K562 (cell line): ENCODE data around the gene SLC16A5. TPM values are rescaled to one million over a fixed set of nuclear protein-coding genes. Genes with fewer than 3 reads are reported as not detected.
A peak's percentile ranks its signal among the peaks of the same experiment; 100 is the strongest.

Source experiments
- ATAC-seq: fragments of 200-7000 bp; cut with Tn5 transposase; 3 replicates; pipeline ENCODE4 v1.9.1; 2020; ENCODE audit warnings: moderate library complexity
- BruUV-seq: library from RNA; stranded (reverse); fragments of 400-500 nt; replicated peaks from 2 replicates; lab custom pipeline; 2021; lab: Mats Ljungman, UMichigan
- CTCF ChIA-PET: fragments of 300-600 bp; formaldehyde crosslinking; extraction: SDS; loops from one replicate; lab custom pipeline; 2021; ENCODE audit warnings: low intra/inter-chr PET ratio; lab: Yijun Ruan, JAX
- POLR2A ChIA-PET: fragments of 300-600, 350-650 bp; sonication (Branson Sonifier 250); formaldehyde crosslinking; extraction: SDS; loops from one replicate; lab custom pipeline; 2021; ENCODE audit warnings: antibody characterized with exemption, inconsistent platforms; lab: Yijun Ruan, JAX
- DNase-seq, 4 experiments: peaks; one replicate each; pipeline versions ENCODE4 v3.0.0 to v3.0.0-alpha.2; 2011 to 2018; ENCODE audit warnings: low spot score in 3 of 4, mixed read lengths in 3 of 4; ENCODE audit errors: extremely low read depth in 1 of 4
- FAIRE-seq: peaks from 2 replicates; lab custom pipeline; 2011; peaks lifted over from hg19 to GRCh38; lab: Jason Lieb, UNC
- H2AFZ ChIP-seq: 2 replicates; pipeline ENCODE4 v1.6.0; 2011; ENCODE audit warnings: low read depth, low read length, control low read depth, inconsistent platforms
- H3K27ac ChIP-seq: fragments of 200-600 bp; 3 replicates; pipeline ENCODE4 v1.8.0; 2011; ENCODE audit warnings: low read depth, mild to moderate bottlenecking, control low read depth, inconsistent platforms, low read length, moderate library complexity, mixed read lengths; ENCODE audit errors: extremely low read depth
- H3K27me3 ChIP-seq, 2 experiments: fragments of 300-600 bp in 1 of 2; 2 replicates in 1 of 2; 3 replicates in 1 of 2; pipeline versions ENCODE4 v1.6.0 to v1.8.0; 2011; ENCODE audit warnings: inconsistent platforms in 2 of 2, low read length in 2 of 2, mild to moderate bottlenecking in 1 of 2, mixed read lengths in 1 of 2, moderate library complexity in 1 of 2; ENCODE audit not compliant: control insufficient read depth in 2 of 2, insufficient read depth in 2 of 2
- H3K36me3 ChIP-seq: fragments of 300-600 bp; 3 replicates; pipeline ENCODE4 v1.8.0; 2011; ENCODE audit warnings: mild to moderate bottlenecking, low read length, inconsistent platforms; ENCODE audit not compliant: control insufficient read depth, insufficient read depth
- H3K4me1 ChIP-seq, 2 experiments: fragments of 200-600 bp in 1 of 2; replicated peaks in 1 of 2; 2 replicates in 1 of 2; 3 replicates in 1 of 2; pipeline versions ENCODE4 v1.5.1 to v1.8.0; 2011; ENCODE audit warnings: inconsistent platforms in 2 of 2, low read length in 2 of 2, mild to moderate bottlenecking in 1 of 2, mixed read lengths in 1 of 2, moderate library complexity in 1 of 2; ENCODE audit not compliant: control insufficient read depth in 2 of 2, insufficient read depth in 2 of 2
- H3K4me2 ChIP-seq: 2 replicates; pipeline ENCODE4 v1.6.1; 2011; ENCODE audit warnings: low read length, control low read depth, inconsistent platforms, mixed read lengths; ENCODE audit not compliant: insufficient read depth
- H3K4me3 ChIP-seq: fragments of 200-600 bp; sonication (generic), shearing (Covaris generic); 2 replicates; pipeline ENCODE4 v1.5.1; 2016; ENCODE audit warnings: control low read depth, inconsistent platforms
- H3K79me2 ChIP-seq: fragments of 200-600 bp; 3 replicates; pipeline ENCODE4 v1.8.0; 2011; ENCODE audit warnings: low read length, inconsistent platforms; ENCODE audit not compliant: control insufficient read depth, insufficient read depth
- H3K9ac ChIP-seq, 2 experiments: 2 replicates each; pipeline versions ENCODE4 v1.6.0 to v1.6.1; 2011; ENCODE audit warnings: low read depth in 2 of 2, low read length in 2 of 2, control low read depth in 1 of 2, inconsistent platforms in 1 of 2, mild to moderate bottlenecking in 1 of 2, mixed read lengths in 1 of 2; ENCODE audit not compliant: insufficient read depth in 1 of 2
- H3K9me1 ChIP-seq: one replicate; pipeline ENCODE4 v1.6.0; 2011; ENCODE audit warnings: inconsistent platforms, mild to moderate bottlenecking, low read length, moderate library complexity; ENCODE audit not compliant: control insufficient read depth, insufficient read depth
- H3K9me3 ChIP-seq: replicated peaks from 2 replicates; pipeline ENCODE4 v1.5.1; 2011; ENCODE audit warnings: low read depth, low read length, inconsistent platforms; ENCODE audit not compliant: control insufficient read depth, insufficient read depth
- H4K20me1 ChIP-seq: replicated peaks from 2 replicates; pipeline ENCODE4 v1.6.1; 2011; ENCODE audit warnings: low read length, inconsistent platforms, mixed read lengths; ENCODE audit not compliant: control insufficient read depth, insufficient read depth
- FOXP1 ChIP-seq: sonication (generic); formaldehyde crosslinking; IDR thresholded peaks from 2 replicates; pipeline ENCODE4 v1.8.0; 2022; ENCODE audit warnings: mild to moderate bottlenecking, missing genetic modification reagents
- MTA2 ChIP-seq: fragments of 450-650 bp; IDR thresholded peaks from 2 replicates; pipeline ENCODE4 v1.6.1; 2016; ENCODE audit warnings: low read depth
- PHTF2 ChIP-seq: fragments of 250-450 bp; sonication (Bioruptor Pico); IDR thresholded peaks from 2 replicates; pipeline ENCODE4 v1.5.0; 2021; ENCODE audit warnings: mild to moderate bottlenecking
- PRMT5 ChIP-seq: sonication (generic); formaldehyde crosslinking; IDR thresholded peaks from 2 replicates; pipeline ENCODE4 v1.5.0; 2020; ENCODE audit warnings: missing genetic modification reagents
- RAD21 ChIP-seq, 2 experiments: fragments of 250-450 bp in 1 of 2; fragments of 450-650 bp in 1 of 2; sonication (Bioruptor Pico) in 1 of 2; formaldehyde crosslinking in 1 of 2; IDR thresholded peaks in 1 of 2; conservative IDR thresholded peaks in 1 of 2; 2 replicates each; pipeline versions ENCODE4 v1.4.0 to v1.8.0; 2020 to 2022; ENCODE audit warnings: mild to moderate bottlenecking in 2 of 2, moderate library complexity in 1 of 2
- RERE ChIP-seq: sonication (generic); formaldehyde crosslinking; IDR thresholded peaks from 2 replicates; pipeline ENCODE4 v1.8.0; 2023; ENCODE audit warnings: missing genetic modification reagents, mild to moderate bottlenecking, borderline replicate concordance
- SNIP1 ChIP-seq: fragments of 450-650 bp; IDR thresholded peaks from 2 replicates; pipeline ENCODE4 v1.7.1; 2017; ENCODE audit warnings: low read depth, mild to moderate bottlenecking
- SNRNP70 ChIP-seq: fragments of 200-400 bp; formaldehyde crosslinking; optimal IDR thresholded peaks from 2 replicates; pipeline ENCODE3; 2017; ENCODE audit warnings: low read depth, low read length
- SRSF9 ChIP-seq: fragments of 200-400 bp; formaldehyde crosslinking; IDR thresholded peaks from 2 replicates; pipeline ENCODE4 v1.6.1; 2017; ENCODE audit warnings: low read depth, low read length, borderline replicate concordance
- TAL1 ChIP-seq: fragments of 450-650 bp; IDR thresholded peaks from 2 replicates; pipeline ENCODE4 v1.6.1; 2016; ENCODE audit warnings: mild to moderate bottlenecking
- ZNF253 ChIP-seq: fragments of 250-450 bp; sonication (Bioruptor Pico); conservative IDR thresholded peaks from 2 replicates; pipeline ENCODE4 v1.6.1; 2021; ENCODE audit warnings: mild to moderate bottlenecking
- ZNF324 ChIP-seq: fragments of 250-450 bp; sonication (Bioruptor Pico); IDR thresholded peaks from 2 replicates; pipeline ENCODE4 v1.4.0; 2020; ENCODE audit warnings: mild to moderate bottlenecking
- WGBS: fragments of 100-300 bp; shearing (Covaris generic); methylation state at CpG from one replicate; pipeline ENCODE4 v1.1.6; 2016; ENCODE audit warnings: low coverage, mixed read lengths; ENCODE audit not compliant: insufficient coverage; ENCODE audit errors: missing lambda C conversion rate; 5-methylcytosine and 5-hydroxymethylcytosine counted together
- in situ Hi-C: fragments of 300-500 bp; cut with MboI; formaldehyde crosslinking; loops from 4 replicates; pipeline ENCODE4 v1.15.0; 2018; ENCODE audit warnings: inconsistent platforms, mixed read lengths
- intact Hi-C: fragments of 100-400 bp; cut with micrococcal nuclease; formaldehyde crosslinking; loops from 2 replicates; pipeline ENCODE4 v1.14.2; 2022
- polyA plus RNA-seq, 8 experiments: library from polyadenylated mRNA; depleted of rRNA in 4 of 8; stranded (reverse) in 5 of 8; unstranded in 3 of 8; fragments of >200 nt; fragmentation: Nextera tagmentation in 2 of 8; fragmentation: Illumina TruSeq in 1 of 8; extraction: Ambion mirVana in 2 of 8; extraction: Trizol in 1 of 8; gene quantifications; 2 replicates each; pipeline versions ENCODE4 v1.2.1 to v1.2.3, GENCODE V29; 2011 to 2014; ENCODE audit warnings: inconsistent platforms in 1 of 8, missing spikeins in 1 of 8
- total RNA-seq, 7 experiments: library from RNA; depleted of rRNA in 6 of 7; stranded (reverse); fragments of >200 nt in 6 of 7; fragmentation: Illumina TruSeq in 2 of 7; extraction: Trizol in 2 of 7; gene quantifications; 2 replicates each; pipeline versions ENCODE4 v1.2.1 to v1.2.3, GENCODE V29; 2011 to 2021; ENCODE audit warnings: low replicate concordance in 1 of 7
- TF ChIP-seq, protein P1 (sequence below): fragments of 250-450 bp; sonication (Bioruptor Pico); IDR thresholded peaks from 2 replicates; pipeline ENCODE4 v1.5.1; 2021; ENCODE audit warnings: mild to moderate bottlenecking
- TF ChIP-seq, protein P2 (sequence below): fragments of 250-450 bp; sonication (Bioruptor Pico); IDR thresholded peaks from 2 replicates; pipeline ENCODE4 v1.4.0; 2020; ENCODE audit warnings: borderline replicate concordance

The SLC16A5 gene
- total and polyA plus RNA-seq, 9 of the 15 experiments (the other 6 are each of a cell fraction or from before 2014, with no cell fraction given): 0.06 to 2.6 (median 0.91) TPM

DNA sequence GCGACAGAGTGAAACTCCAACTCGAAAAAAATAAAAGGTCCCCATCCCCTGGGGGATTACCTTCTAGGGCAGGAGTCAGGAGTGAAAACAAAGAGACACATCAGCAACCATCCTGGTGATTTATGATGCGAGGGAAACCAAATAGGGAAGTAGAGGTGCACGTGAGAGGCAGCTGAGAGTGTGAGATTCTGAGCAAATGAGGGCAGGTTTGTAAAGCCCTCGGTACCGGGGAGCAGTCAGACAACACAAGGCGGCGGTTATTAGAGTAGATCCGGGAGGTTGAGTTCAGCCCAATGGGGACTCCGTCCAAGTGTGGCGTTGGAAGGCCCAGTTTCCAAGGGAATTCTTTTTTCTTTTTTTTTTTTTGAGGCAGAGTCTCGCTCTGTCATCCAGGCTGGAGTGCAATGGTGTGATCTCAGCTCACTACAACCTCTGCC is 14.6 kb downstream of the SLC16A5 start:
- BruUV-seq: no TSS peak
- intact Hi-C loops: no loop called here
- FAIRE-seq: peak; percentile 23
- TF ChIP-seq RERE (CRISPR knock-in tag): no peak
- TF ChIP-seq ZNF324 (CRISPR knock-in tag): no peak
- TF ChIP-seq SRSF9: no peak
- TF ChIP-seq RAD21 (CRISPR knock-in tag; conservative IDR thresholded peaks at IDR 0.05 in 1 of 2, IDR thresholded peaks at IDR 0.05 in 1 of 2): no peak
- no peak for TF ChIP-seq SNIP1
- TF ChIP-seq, protein P1, sequence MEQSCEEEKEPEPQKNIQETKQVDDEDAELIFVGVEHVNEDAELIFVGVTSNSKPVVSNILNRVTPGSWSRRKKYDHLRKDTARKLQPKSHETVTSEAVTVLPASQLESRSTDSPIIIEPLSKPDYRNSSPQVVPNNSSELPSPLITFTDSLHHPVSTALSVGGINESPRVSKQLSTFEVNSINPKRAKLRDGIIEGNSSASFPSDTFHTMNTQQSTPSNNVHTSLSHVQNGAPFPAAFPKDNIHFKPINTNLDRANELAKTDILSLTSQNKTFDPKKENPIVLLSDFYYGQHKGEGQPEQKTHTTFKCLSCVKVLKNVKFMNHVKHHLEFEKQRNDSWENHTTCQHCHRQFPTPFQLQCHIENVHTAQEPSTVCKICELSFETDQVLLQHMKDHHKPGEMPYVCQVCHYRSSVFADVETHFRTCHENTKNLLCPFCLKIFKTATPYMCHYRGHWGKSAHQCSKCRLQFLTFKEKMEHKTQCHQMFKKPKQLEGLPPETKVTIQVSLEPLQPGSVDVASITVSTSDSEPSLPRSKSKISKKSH (CRISPR knock-in tag): no peak
- no peak for TF ChIP-seq MTA2
- TF ChIP-seq PRMT5 (CRISPR knock-in tag): no peak
- no peak for TF ChIP-seq ZNF253
- TF ChIP-seq TAL1: peak; percentile 11; the same call in 1 of the 2 replicates
- TF ChIP-seq, protein P2, sequence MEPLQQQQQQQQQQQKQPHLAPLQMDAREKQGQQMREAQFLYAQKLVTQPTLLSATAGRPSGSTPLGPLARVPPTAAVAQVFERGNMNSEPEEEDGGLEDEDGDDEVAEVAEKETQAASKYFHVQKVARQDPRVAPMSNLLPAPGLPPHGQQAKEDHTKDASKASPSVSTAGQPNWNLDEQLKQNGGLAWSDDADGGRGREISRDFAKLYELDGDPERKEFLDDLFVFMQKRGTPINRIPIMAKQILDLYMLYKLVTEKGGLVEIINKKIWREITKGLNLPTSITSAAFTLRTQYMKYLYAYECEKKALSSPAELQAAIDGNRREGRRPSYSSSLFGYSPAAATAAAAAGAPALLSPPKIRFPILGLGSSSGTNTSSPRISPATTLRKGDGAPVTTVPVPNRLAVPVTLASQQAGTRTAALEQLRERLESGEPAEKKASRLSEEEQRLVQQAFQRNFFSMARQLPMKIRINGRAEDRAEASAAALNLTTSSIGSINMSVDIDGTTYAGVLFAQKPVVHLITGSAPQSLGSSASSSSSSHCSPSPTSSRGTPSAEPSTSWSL (CRISPR knock-in tag): no peak
- no peak for TF ChIP-seq SNRNP70
- TF ChIP-seq PHTF2: 0 out of 2 replicates have a peak, but pooled peaks have one; percentile 22
- TF ChIP-seq FOXP1 (CRISPR knock-in tag): no peak

More for the DNA sequence above, 14.6 kb downstream of the SLC16A5 start:
- no peaks in the 10 kb centered on the region for H4K20me1 ChIP-seq
- DNase-seq (peak in 1 of 4 experiments; percentile 47), ATAC-seq (peak; percentile 23; the same call in 2 of the 3 replicates)
- no peak overlapping the region for H3K27ac ChIP-seq
- no peak overlapping the region for H3K4me3 ChIP-seq
- no peaks in the 10 kb centered on the region for H3K9me1 ChIP-seq
- no peaks in the 10 kb centered on the region for H3K27me3 ChIP-seq
- 23% methylated on average over 12 of the region's 12 CpGs for WGBS
- no peak overlapping the region for H3K4me2 ChIP-seq
- in situ Hi-C loops: no loop called here
- CTCF ChIA-PET: no interaction called here
- no peaks in the 10 kb centered on the region for H3K9me3 ChIP-seq
- H3K79me2 ChIP-seq: no peaks in the 10 kb centered on the region
- H3K36me3 ChIP-seq: no peaks in the 10 kb centered on the region
- POLR2A ChIA-PET: interaction anchor here (1.0 to 1.7 kb wide), 4 partner anchors 11 to 30 kb away, joined by 3 to 6 read pairs (median 4); no protein-coding TSS in a partner anchor
- H3K9ac ChIP-seq: no peak overlapping the region; a peak in 1 of 4 replicates
- no peak overlapping the region; the same call in 1 of the 2 replicates for H2AFZ ChIP-seq
- H3K4me1 ChIP-seq: peaks cover 7 to 25% of the 10 kb centered on the region in 2 experiments; a peak in 4 of 5 replicates
